HUES6 (cell line): ENCODE data around the gene INO80C.
A peak's percentile ranks its signal among the peaks of the same experiment; 100 is the strongest.

Experiments used
- H3K27ac ChIP-seq: 2 replicates; pipeline ENCODE4 v1.7.0; 2013; ENCODE audit warnings: low read depth, mild to moderate bottlenecking, low read length, inconsistent platforms
- H3K27me3 ChIP-seq: 2 replicates; pipeline ENCODE4 v1.6.1; 2013; ENCODE audit warnings: low read length; ENCODE audit not compliant: control insufficient read depth, insufficient read depth
- H3K36me3 ChIP-seq: 2 replicates; pipeline ENCODE4 v1.6.1; 2013; ENCODE audit warnings: low read length; ENCODE audit not compliant: control insufficient read depth, insufficient read depth
- H3K4me1 ChIP-seq: 2 replicates; pipeline ENCODE4 v1.6.1; 2013; ENCODE audit warnings: low read length; ENCODE audit not compliant: control insufficient read depth, insufficient read depth
- H3K4me3 ChIP-seq: 2 replicates; pipeline ENCODE4 v1.5.1; 2013; ENCODE audit warnings: low read depth, low read length
- H3K9ac ChIP-seq: one replicate; pipeline ENCODE4 v1.6.1; 2013; ENCODE audit warnings: mild to moderate bottlenecking, low read length
- H3K9me3 ChIP-seq: 2 replicates; pipeline ENCODE4 v1.6.1; 2013; ENCODE audit warnings: low read depth, low read length; ENCODE audit not compliant: control insufficient read depth, insufficient read depth

INO80C gene

GRCh38 chr18:35441857-35442595 lies 55.7 kb downstream of the INO80C start:
- Histone ChIP-seq H3K27me3 (no peaks in the 10 kb centered on the region), H3K36me3 (no peaks in the 10 kb centered on the region), H3K9ac (no peak overlapping the region), H3K27ac (no peak overlapping the region), H3K4me3 (no peak overlapping the region), H3K9me3 (no peaks in the 10 kb centered on the region), H3K4me1 (peaks cover 12% of the 10 kb centered on the region)

- Histone ChIP-seq H3K4me1 (peaks cover 12% of the 10 kb centered on the region), H3K36me3 (no peaks in the 10 kb centered on the region), H3K27me3 (no peaks in the 10 kb centered on the region), H3K27ac (no peak overlapping the region), H3K9ac (peak overlapping the region; percentile 22), H3K4me3 (no peak overlapping the region), H3K9me3 (no peaks in the 10 kb centered on the region)
Measured at GRCh38 chr18:35438480-35439234, 59.1 kb downstream of the INO80C start.

- H3K4me3 ChIP-seq: no peak overlapping the region
- no peaks in the 10 kb centered on the region for H3K36me3 ChIP-seq
- H3K9ac ChIP-seq: no peak overlapping the region
- no peaks in the 10 kb centered on the region for H3K9me3 ChIP-seq
- peaks cover 12% of the 10 kb centered on the region for H3K4me1 ChIP-seq
- H3K27ac ChIP-seq: no peak overlapping the region
- no peaks in the 10 kb centered on the region for H3K27me3 ChIP-seq
Measured at GRCh38 chr18:35437836-35438235, 59.9 kb downstream of the INO80C start.

- H3K27ac ChIP-seq: no peak overlapping the region
- no peak overlapping the region for H3K4me3 ChIP-seq
Measured at GRCh38 chr18:35436076-35436649, 61.6 kb downstream of the INO80C start.

GRCh38 chr18:35435401-35435800 lies 62.4 kb downstream of the INO80C start:
- H3K4me1 ChIP-seq: peaks cover 12% of the 10 kb centered on the region
- H3K27me3 ChIP-seq: no peaks in the 10 kb centered on the region
- no peak overlapping the region for H3K27ac ChIP-seq
- no peaks in the 10 kb centered on the region for H3K36me3 ChIP-seq
- no peaks in the 10 kb centered on the region for H3K9me3 ChIP-seq
- no peak overlapping the region for H3K9ac ChIP-seq
- no peak overlapping the region for H3K4me3 ChIP-seq

More at GRCh38 chr18:35436076-35436649, 61.6 kb downstream of the INO80C start:
- H3K9me3 ChIP-seq: no peaks in the 10 kb centered on the region
- H3K27me3 ChIP-seq: no peaks in the 10 kb centered on the region
- H3K36me3 ChIP-seq: no peaks in the 10 kb centered on the region
- peaks cover 12% of the 10 kb centered on the region for H3K4me1 ChIP-seq
- no peak overlapping the region for H3K9ac ChIP-seq

GRCh38 chr18:35432565-35433001 lies 65.2 kb downstream of the INO80C start:
- H3K4me3 ChIP-seq: no peak overlapping the region
- no peak overlapping the region for H3K9ac ChIP-seq
- H3K27me3 ChIP-seq: no peaks in the 10 kb centered on the region
- H3K4me1 ChIP-seq: no peaks in the 10 kb centered on the region
- no peaks in the 10 kb centered on the region for H3K36me3 ChIP-seq
- no peaks in the 10 kb centered on the region for H3K9me3 ChIP-seq
- H3K27ac ChIP-seq: no peak overlapping the region

- no peaks in the 10 kb centered on the region for H3K9me3 ChIP-seq
- H3K27ac ChIP-seq: no peak overlapping the region
- no peaks in the 10 kb centered on the region for H3K27me3 ChIP-seq
- no peaks in the 10 kb centered on the region for H3K4me1 ChIP-seq
- H3K9ac ChIP-seq: no peak overlapping the region
- no peaks in the 10 kb centered on the region for H3K36me3 ChIP-seq
- no peak overlapping the region for H3K4me3 ChIP-seq
Measured at GRCh38 chr18:35431374-35431741, 66.4 kb downstream of the INO80C start.

GRCh38 chr18:35430721-35431373 lies 66.9 kb downstream of the INO80C start:
- no peaks in the 10 kb centered on the region for H3K36me3 ChIP-seq
- H3K27ac ChIP-seq: no peak overlapping the region
- no peaks in the 10 kb centered on the region for H3K27me3 ChIP-seq
- H3K9ac ChIP-seq: no peak overlapping the region
- H3K4me3 ChIP-seq: no peak overlapping the region
- H3K9me3 ChIP-seq: no peaks in the 10 kb centered on the region
- no peaks in the 10 kb centered on the region for H3K4me1 ChIP-seq

- H3K27me3 ChIP-seq: no peaks in the 10 kb centered on the region
- no peaks in the 10 kb centered on the region for H3K9me3 ChIP-seq
- no peaks in the 10 kb centered on the region for H3K36me3 ChIP-seq
- H3K4me3 ChIP-seq: no peak overlapping the region
- H3K9ac ChIP-seq: no peak overlapping the region
- no peak overlapping the region for H3K27ac ChIP-seq
- peaks cover 10% of the 10 kb centered on the region; the same call in 1 of the 2 replicates for H3K4me1 ChIP-seq
Measured at GRCh38 chr18:35426786-35427185, 71.0 kb downstream of the INO80C start.

GRCh38 chr18:35424356-35424755 lies 73.4 kb downstream of the INO80C start:
- no peak overlapping the region for H3K4me3 ChIP-seq
- peaks cover 10% of the 10 kb centered on the region; the same call in 1 of the 2 replicates for H3K4me1 ChIP-seq
- H3K27me3 ChIP-seq: no peaks in the 10 kb centered on the region
- no peak overlapping the region for H3K9ac ChIP-seq
- no peaks in the 10 kb centered on the region for H3K36me3 ChIP-seq
- H3K27ac ChIP-seq: no peak overlapping the region
- 0 out of 2 replicates have a peak, but pooled peaks cover 3% of the 10 kb centered on the region for H3K9me3 ChIP-seq
